ENCODE results near the gene GPR132. TPM values are rescaled to one million over a fixed set of nuclear protein-coding genes. Genes with fewer than 3 reads are reported as not detected.
"Not testable (repeated sequence)": the region's sequence is repeated elsewhere in the genome, so short reads cannot be mapped to it uniquely, and the experiment has no call there.

GPR132 gene
- total and polyA plus RNA-seq, 10 donors = 5.0 to 33.7 (median 21.5) TPM

- H3K27ac ChIP-seq = no peak overlapping the region
- TF ChIP-seq POLR2AphosphoS5 (IDR thresholded peaks at IDR 0.05) = no peak
- TF ChIP-seq CTCF (IDR thresholded peaks at IDR 0.05 in 8 of 11, conservative IDR thresholded peaks at IDR 0.05 in 3 of 11) = no peak
- no peak for TF ChIP-seq POLR2A (IDR thresholded peaks at IDR 0.05)
- H3K36me3 ChIP-seq = peaks cover 0 to 5% (median 0%) of the 10 kb centered on the region in 6 donors
- intact Hi-C loops (cut with DNase I; ENCODE audit: low total_unique reads) = no loop called here
- H3K4me3 ChIP-seq = no peak overlapping the region
- H3K27me3 ChIP-seq (replicated peaks in 1 of 7) = no peaks in the 10 kb centered on the region
- H3K9me3 ChIP-seq = no peaks in the 10 kb centered on the region
- DNase-seq = peak; percentile 11
- 78 to 100% (median 92%) methylated on average over 2 of the region's 2 CpGs for WGBS, 5 donors
- peaks cover 0 to 17% (median 12%) of the 10 kb centered on the region in 6 donors for H3K4me1 ChIP-seq
These were observed 35.0 kb downstream of the GPR132 start for GRCh38 chr14:105030194-105030593.

GRCh38 chr14:105029402-105029801 is 35.8 kb downstream of the GPR132 start:
- TF ChIP-seq POLR2AphosphoS5 (IDR thresholded peaks at IDR 0.05) = no peak
- no peak for TF ChIP-seq CTCF (IDR thresholded peaks at IDR 0.05 in 8 of 11, conservative IDR thresholded peaks at IDR 0.05 in 3 of 11)
- no peak for TF ChIP-seq POLR2A (IDR thresholded peaks at IDR 0.05)

GRCh38 chr14:105028251-105028927 is 36.8 kb downstream of the GPR132 start:
- H3K4me3 ChIP-seq = no peak overlapping the region
- H3K36me3 ChIP-seq = peaks cover 0 to 5% (median 0%) of the 10 kb centered on the region in 6 donors
- no peak for DNase-seq
- H3K4me1 ChIP-seq = peaks cover 0 to 32% (median 20%) of the 10 kb centered on the region in 6 donors
- no peaks in the 10 kb centered on the region for H3K9me3 ChIP-seq
- WGBS, 5 donors = 88 to 91% (median 90%) methylated on average over 12 of the region's 12 CpGs
- no peak overlapping the region for H3K27ac ChIP-seq
- intact Hi-C loops (cut with DNase I; ENCODE audit: low total_unique reads) = no loop called here
- H3K27me3 ChIP-seq (replicated peaks in 1 of 7) = no peaks in the 10 kb centered on the region
- TF ChIP-seq POLR2AphosphoS5 (IDR thresholded peaks at IDR 0.05) (no peak), CTCF (IDR thresholded peaks at IDR 0.05 in 8 of 11, conservative IDR thresholded peaks at IDR 0.05 in 3 of 11) (no peak), POLR2A (IDR thresholded peaks at IDR 0.05) (no peak)

More at GRCh38 chr14:105029402-105029801, 35.8 kb downstream of the GPR132 start:
- Histone ChIP-seq H3K4me1 (peaks cover 0 to 25% (median 17%) of the 10 kb centered on the region in 6 donors), H3K36me3 (peaks cover 0 to 5% (median 0%) of the 10 kb centered on the region in 6 donors), H3K4me3 (no peak overlapping the region), H3K9me3 (no peaks in the 10 kb centered on the region), H3K27ac (no peak overlapping the region), H3K27me3 (replicated peaks in 1 of 7) (no peaks in the 10 kb centered on the region)
- no peak for DNase-seq
- intact Hi-C loops (cut with DNase I; ENCODE audit: low total_unique reads) = no loop called here
- 83 to 93% (median 92%) methylated on average over 7 of the region's 7 CpGs for WGBS, 5 donors

- H3K4me3 ChIP-seq; intact Hi-C loops (cut with DNase I; ENCODE audit: low total_unique reads); DNase-seq; H3K36me3 ChIP-seq; H3K27ac ChIP-seq; H3K9me3 ChIP-seq; H3K27me3 ChIP-seq (replicated peaks in 1 of 7): not testable (repeated sequence)
- 84 to 87% (median 84%) methylated on average over 3 to 4 of the region's 4 CpGs for WGBS, 5 donors
- peaks cover 0 to 28% (median 15%) of the 10 kb centered on the region in 6 donors for H3K4me1 ChIP-seq
These were observed 37.5 kb downstream of the GPR132 start for GRCh38 chr14:105027718-105028117.
